AG09319 (cell line): ENCODE data around the gene YY1.
"Not testable (repeated sequence)": the region's sequence is repeated elsewhere in the genome, so short reads cannot be mapped to it uniquely, and the experiment has no call there.

Experiments
- DNase-seq: peaks from one replicate; pipeline ENCODE4 v3.0.0-alpha.2; 2010; ENCODE audit warnings: low read depth; ENCODE audit errors: extremely low read depth
- TF ChIP-seq, protein P1 (sequence below): IDR thresholded peaks from 2 replicates; pipeline ENCODE4 v1.5.1; 2011; ENCODE audit warnings: low read depth, mild to moderate bottlenecking, inconsistent platforms, low read length, moderate library complexity

The YY1 gene

DNA sequence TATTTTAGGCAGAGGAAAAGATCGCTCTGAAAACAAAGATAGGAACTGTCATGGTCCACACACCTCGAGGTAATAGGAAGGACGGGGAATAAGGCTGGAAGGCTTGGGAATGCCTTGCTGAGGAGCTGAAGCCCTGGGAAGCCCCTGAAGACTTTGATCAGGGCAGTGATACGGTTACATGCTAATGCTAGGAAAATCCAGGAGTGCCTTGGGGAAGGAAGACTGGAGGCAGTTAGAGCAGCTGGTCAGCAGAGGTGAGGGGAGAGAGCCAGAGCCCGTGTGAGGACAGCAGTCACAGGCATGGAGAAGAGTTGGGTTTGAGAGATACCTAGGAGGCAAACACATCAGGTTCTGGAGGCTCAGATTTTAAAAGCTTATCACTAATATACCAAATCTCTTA lies 8.6 kb upstream of the YY1 start:
- no peak for DNase-seq
- TF ChIP-seq, protein P1, sequence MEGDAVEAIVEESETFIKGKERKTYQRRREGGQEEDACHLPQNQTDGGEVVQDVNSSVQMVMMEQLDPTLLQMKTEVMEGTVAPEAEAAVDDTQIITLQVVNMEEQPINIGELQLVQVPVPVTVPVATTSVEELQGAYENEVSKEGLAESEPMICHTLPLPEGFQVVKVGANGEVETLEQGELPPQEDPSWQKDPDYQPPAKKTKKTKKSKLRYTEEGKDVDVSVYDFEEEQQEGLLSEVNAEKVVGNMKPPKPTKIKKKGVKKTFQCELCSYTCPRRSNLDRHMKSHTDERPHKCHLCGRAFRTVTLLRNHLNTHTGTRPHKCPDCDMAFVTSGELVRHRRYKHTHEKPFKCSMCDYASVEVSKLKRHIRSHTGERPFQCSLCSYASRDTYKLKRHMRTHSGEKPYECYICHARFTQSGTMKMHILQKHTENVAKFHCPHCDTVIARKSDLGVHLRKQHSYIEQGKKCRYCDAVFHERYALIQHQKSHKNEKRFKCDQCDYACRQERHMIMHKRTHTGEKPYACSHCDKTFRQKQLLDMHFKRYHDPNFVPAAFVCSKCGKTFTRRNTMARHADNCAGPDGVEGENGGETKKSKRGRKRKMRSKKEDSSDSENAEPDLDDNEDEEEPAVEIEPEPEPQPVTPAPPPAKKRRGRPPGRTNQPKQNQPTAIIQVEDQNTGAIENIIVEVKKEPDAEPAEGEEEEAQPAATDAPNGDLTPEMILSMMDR = no peak

DNA sequence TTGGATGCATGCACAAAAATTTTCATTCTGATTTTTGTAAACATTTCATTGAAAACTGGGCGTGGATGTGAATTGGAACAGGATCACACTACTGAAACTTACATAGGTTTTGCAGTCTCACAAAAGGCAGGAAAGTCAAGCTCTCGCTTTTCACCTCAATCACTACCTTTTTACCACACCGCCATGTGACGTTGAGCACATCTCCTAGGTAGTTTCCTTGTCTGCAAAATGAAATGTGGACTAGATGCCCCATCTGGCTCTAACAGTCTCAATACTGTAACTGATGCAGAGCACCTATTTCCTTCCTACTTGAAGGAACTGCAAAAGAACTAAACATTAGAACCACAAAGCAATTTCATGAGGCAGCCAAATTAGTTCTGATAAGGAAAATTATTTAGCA lies 4.4 kb upstream of the YY1 start:
- TF ChIP-seq, protein P1 = no peak
- DNase-seq = no peak

DNA sequence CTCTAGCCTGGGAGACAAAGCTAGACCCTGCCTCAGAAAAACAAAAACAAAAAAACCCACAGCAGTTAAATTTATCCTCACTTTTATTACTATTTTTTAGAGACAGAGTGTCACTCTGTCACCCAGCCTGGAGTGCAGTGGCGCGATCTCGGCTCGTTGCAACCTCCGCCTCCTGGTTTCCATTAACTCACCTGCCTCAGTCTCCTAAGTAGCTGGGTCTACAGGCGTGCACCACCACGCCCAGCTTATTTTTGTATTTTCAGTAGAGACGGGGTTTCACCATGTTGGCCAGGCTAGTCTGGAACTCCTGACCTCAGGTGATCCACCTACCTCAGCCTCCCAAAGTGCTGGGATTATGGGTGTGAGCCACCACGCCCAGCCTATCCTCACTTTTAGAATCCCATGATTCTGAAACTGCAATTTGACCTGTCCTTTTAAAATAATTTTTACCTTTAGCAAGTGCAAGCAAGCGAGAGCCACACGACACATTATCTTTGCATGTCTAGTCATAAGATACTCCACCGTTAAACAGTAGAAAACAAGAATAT lies 2.6 kb upstream of the YY1 start:
- not testable (repeated sequence) for DNase-seq

DNA sequence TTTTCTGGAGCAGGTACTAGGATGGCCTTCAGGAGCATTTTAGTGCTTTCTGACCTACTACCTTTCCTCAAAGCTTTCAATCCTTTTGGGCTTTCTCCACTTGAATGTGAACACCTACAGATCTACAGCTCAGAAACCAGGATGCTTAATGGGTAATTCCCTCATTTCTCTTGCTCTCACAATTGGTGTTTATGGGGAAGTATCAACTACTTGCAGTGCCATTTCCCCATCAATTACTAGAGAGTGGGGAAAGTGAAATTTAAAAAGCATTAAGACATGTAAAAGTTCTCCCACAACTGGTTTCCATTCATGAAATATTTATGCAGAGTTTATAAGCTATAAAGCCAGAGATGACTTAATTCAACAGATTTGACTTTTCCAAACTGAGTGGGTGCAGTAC lies 2.1 kb upstream of the YY1 start:
- TF ChIP-seq, protein P1 = no peak
- DNase-seq = no peak

DNA sequence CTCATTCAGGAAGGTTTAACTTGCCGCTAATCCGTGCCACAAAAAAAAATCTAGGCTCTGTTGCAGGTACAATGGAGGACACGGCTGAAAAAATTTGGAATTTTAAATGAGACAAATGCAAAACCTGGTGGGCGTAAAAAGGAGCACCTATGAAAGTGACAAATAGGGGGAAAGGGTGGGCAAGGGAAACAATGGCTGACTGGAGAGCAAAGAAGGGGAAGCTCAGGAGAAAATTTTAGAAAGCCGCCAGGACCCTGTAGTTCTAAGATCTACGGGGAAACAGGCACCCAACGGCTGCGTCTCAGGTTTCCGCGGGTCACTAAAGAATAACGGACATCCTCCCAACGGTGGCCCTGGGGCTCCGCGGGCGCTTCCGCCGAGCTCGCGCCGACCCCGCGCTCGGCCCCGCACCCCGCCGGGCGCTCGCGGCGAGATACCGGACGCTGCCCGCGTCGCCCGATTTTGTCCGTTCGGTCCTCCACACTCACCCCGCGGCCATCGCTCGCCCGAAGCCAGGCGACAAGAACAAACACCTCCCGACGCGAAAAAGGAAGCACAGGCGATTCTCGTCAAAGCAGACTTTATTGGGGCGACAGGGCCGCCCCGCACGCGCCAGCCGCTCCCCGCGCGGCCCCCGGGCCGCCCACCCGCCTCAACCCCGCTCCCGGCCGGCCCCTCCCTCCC lies 1.1 kb upstream of the YY1 start:
- TF ChIP-seq, protein P1 = no peak
- no peak for DNase-seq

DNA sequence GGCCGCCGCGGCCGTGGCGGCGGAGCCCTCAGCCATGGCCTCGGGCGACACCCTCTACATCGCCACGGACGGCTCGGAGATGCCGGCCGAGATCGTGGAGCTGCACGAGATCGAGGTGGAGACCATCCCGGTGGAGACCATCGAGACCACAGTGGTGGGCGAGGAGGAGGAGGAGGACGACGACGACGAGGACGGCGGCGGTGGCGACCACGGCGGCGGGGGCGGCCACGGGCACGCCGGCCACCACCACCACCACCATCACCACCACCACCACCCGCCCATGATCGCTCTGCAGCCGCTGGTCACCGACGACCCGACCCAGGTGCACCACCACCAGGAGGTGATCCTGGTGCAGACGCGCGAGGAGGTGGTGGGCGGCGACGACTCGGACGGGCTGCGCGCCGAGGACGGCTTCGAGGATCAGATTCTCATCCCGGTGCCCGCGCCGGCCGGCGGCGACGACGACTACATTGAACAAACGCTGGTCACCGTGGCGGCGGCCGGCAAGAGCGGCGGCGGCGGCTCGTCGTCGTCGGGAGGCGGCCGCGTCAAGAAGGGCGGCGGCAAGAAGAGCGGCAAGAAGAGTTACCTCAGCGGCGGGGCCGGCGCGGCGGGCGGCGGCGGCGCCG lies 381 bp downstream of the YY1 start:
- no peak for DNase-seq
- TF ChIP-seq, protein P1 = no peak

DNA sequence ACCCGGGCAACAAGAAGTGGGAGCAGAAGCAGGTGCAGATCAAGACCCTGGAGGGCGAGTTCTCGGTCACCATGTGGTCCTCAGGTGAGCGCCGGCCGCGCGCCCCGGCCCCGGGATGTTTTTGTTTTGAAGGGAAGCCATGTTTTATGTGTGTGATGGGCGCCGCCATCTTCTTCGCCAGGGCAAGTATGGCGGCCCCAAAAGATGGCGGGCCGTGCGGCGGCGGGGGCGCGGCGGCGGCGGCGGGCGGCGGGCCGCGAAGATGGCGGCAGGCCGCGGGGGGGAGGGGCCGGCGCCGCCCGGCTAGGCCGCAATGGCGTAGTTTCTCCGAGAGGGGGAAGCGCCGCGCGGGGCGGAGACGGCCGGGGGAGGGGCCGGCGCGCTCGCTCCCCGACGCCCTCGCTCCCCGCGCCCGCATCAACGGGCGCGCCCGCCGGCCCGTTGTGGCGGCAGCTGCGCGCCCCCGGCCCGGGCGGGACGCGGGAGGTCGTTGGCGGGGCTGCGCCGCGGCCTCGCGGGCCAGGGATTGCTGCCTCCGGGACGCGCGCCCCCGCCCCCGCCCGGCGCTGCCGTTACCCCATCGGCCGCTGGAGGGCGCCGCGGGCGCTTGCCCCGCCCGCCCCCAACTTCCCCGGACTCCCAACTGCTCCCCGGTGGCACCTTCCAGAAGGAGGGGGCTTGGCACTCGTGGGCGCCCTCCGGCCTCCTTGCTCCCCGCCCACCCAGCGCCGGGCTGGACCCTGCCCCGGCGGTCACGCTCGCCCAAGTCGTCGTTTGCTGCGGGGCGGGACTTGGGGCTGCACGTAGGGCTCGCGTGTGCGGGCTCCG lies 1.1 kb downstream of the YY1 start:
- peak; percentile 85 for DNase-seq
- TF ChIP-seq, protein P1 = peak; percentile 34
